Naive thymus-derived CD4-positive, alpha-beta T cell (primary cell): ENCODE data around the gene FGFR3. TPM values are rescaled to one million over a fixed set of nuclear protein-coding genes. Genes with fewer than 3 reads are reported as not detected.

ENCODE experiments used
- ATAC-seq: fragments of 150-1000 bp; cut with Tn5 transposase; 2 replicates; pipeline ENCODE4 v1.10.0; 2021; ENCODE audit warnings: mild to moderate bottlenecking, moderate library complexity
- CTCF ChIA-PET: fragments of 350-600 bp; sonication (Branson Sonifier 250); formaldehyde crosslinking; loops from one replicate; lab custom pipeline; 2021; ENCODE audit warnings: antibody characterized with exemption; lab: Charles Lee
- POLR2A ChIA-PET: fragments of 350-600 bp; sonication (Branson Sonifier 250); formaldehyde crosslinking; loops from one replicate; lab custom pipeline; 2021; ENCODE audit warnings: antibody characterized with exemption, inconsistent platforms; lab: Charles Lee
- DNase-seq, 9 donors: peaks; one replicate each; pipeline versions ENCODE4 v3.0.0 to v3.0.0-alpha.2; 2020 to 2022; ENCODE audit warnings: mixed read lengths in 1 of 9
- H3K27ac ChIP-seq: one replicate; pipeline ENCODE4 v1.7.0; 2013; ENCODE audit warnings: mild to moderate bottlenecking, low read depth, low read length, moderate library complexity
- H3K27me3 ChIP-seq, 2 donors: one replicate each; pipeline ENCODE4 v1.7.0; 2013; ENCODE audit warnings: low read length in 2 of 2, mild to moderate bottlenecking in 2 of 2, moderate library complexity in 2 of 2; ENCODE audit not compliant: control insufficient read depth in 2 of 2, insufficient read depth in 2 of 2
- H3K36me3 ChIP-seq, 3 experiments: 1 replicate in 2 of 3; 2 replicates in 1 of 3; pipeline ENCODE4 v1.7.0; 2013; ENCODE audit warnings: low read length in 3 of 3, mild to moderate bottlenecking in 3 of 3, moderate library complexity in 1 of 3; ENCODE audit not compliant: insufficient read depth in 3 of 3, control insufficient read depth in 2 of 3
- H3K4me1 ChIP-seq, 2 donors: one replicate each; pipeline ENCODE4 v1.7.0; 2013; ENCODE audit warnings: low read length in 2 of 2, mild to moderate bottlenecking in 2 of 2, moderate library complexity in 1 of 2; ENCODE audit not compliant: control insufficient read depth in 2 of 2, insufficient read depth in 2 of 2
- H3K4me3 ChIP-seq: 2 replicates; pipeline ENCODE4 v1.7.0; 2013; ENCODE audit warnings: mild to moderate bottlenecking, low read length
- H3K9me3 ChIP-seq, 3 experiments: 1 replicate in 2 of 3; 2 replicates in 1 of 3; pipeline ENCODE4 v1.7.0; 2013; ENCODE audit warnings: low read length in 3 of 3; ENCODE audit not compliant: control insufficient read depth in 2 of 3
- H3K27ac Mint-ChIP-seq, 9 donors: one replicate each; pipeline ENCODE4 v1.8.0; 2020 to 2022; ENCODE audit warnings: mixed read lengths in 9 of 9, mild to moderate bottlenecking in 8 of 9, moderate library complexity in 5 of 9, inconsistent platforms in 2 of 9
- H3K27me3 Mint-ChIP-seq, 5 donors: one replicate each; pipeline ENCODE4 v1.8.0; 2021 to 2022; ENCODE audit warnings: mixed read lengths in 5 of 5, mild to moderate bottlenecking in 1 of 5
- H3K36me3 Mint-ChIP-seq, 5 donors: one replicate each; pipeline ENCODE4 v1.8.0; 2020 to 2022; ENCODE audit warnings: mixed read lengths in 5 of 5, mild to moderate bottlenecking in 3 of 5, inconsistent platforms in 1 of 5
- H3K4me1 Mint-ChIP-seq, 7 donors: one replicate each; pipeline ENCODE4 v1.8.0; 2020 to 2022; ENCODE audit warnings: mixed read lengths in 7 of 7, mild to moderate bottlenecking in 3 of 7, inconsistent platforms in 1 of 7
- H3K4me3 Mint-ChIP-seq, 10 donors: one replicate each; pipeline ENCODE4 v1.8.0; 2020 to 2022; ENCODE audit warnings: mild to moderate bottlenecking in 10 of 10, mixed read lengths in 10 of 10, moderate library complexity in 6 of 10, inconsistent platforms in 2 of 10
- H3K9me3 Mint-ChIP-seq, 11 donors: one replicate each; pipeline ENCODE4 v1.8.0; 2020 to 2022; ENCODE audit warnings: mixed read lengths in 11 of 11, mild to moderate bottlenecking in 4 of 11, inconsistent platforms in 1 of 11, moderate library complexity in 1 of 11
- intact Hi-C, 2 donors: fragments of 100-400 bp; cut with micrococcal nuclease; formaldehyde crosslinking; loops; one replicate each; pipeline ENCODE4 v1.15.1; 2023
- polyA plus RNA-seq, 2 donors: library from polyadenylated mRNA; unstranded; fragments of 300-500 nt; fragmentation: Illumina TruSeq; gene quantifications; one replicate each; pipeline ENCODE4 v1.2.3, GENCODE V29; 2021
- total RNA-seq, 6 experiments: library from RNA in 5 of 6; stranded (reverse) in 5 of 6; gene quantifications; 1 replicate in 5 of 6; 2 replicates in 1 of 6; pipeline ENCODE4 v1.2.3 and lab custom pipeline; 2021 to 2026

The FGFR3 gene
- total and polyA plus RNA-seq, 7 experiments from 2014 or later = 1.0 TPM; not detected in 6

DNA sequence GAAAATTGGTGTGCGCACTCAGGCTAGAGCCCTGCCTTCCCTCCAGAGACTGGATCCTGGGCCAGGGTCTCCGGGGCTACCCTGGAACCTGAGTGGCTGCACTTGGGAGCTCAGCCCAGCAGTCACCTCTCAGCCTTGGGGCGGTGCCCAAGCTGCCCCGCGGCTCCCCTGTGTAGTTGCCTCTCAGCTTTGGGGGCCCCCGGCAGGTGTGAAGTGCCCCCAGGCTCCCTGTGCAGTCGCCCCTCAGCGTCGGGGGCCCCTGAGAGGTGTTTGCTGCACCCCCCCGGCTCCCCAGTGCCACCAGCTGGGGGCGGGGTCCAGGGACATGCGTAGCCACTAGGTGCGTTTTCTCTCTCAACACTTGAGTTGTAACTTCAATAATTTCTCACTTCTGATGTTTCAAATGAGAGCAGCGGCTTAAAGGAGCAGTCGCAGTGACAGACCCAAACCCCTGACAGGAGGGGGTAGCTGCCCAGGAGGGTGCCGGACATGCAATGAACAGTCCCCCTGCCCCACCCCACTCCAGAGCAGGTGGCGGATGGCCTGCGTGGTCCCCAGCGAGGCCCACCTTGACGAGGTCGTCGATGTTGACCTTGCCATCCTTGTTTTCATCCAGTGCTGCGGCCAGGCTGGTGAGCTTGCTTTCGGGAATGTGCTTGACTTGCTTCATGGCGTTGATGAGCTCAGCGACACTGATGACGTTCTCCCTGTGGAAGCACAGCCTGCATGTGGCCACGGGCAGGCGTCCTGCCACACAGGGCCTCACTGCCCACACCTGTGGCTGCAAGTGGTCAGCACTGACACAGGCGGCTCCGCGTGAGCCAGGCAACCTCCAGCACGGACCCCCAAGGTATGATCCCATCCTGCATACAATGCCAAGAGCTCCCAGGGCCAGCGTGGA lies 22.3 kb downstream of the FGFR3 start:
- intact Hi-C loops = no loop called here
- H3K36me3 ChIP-seq = peaks cover 0 to 76% (median 14%) of the 10 kb centered on the region in 3 experiments
- POLR2A ChIA-PET = no interaction called here

DNA sequence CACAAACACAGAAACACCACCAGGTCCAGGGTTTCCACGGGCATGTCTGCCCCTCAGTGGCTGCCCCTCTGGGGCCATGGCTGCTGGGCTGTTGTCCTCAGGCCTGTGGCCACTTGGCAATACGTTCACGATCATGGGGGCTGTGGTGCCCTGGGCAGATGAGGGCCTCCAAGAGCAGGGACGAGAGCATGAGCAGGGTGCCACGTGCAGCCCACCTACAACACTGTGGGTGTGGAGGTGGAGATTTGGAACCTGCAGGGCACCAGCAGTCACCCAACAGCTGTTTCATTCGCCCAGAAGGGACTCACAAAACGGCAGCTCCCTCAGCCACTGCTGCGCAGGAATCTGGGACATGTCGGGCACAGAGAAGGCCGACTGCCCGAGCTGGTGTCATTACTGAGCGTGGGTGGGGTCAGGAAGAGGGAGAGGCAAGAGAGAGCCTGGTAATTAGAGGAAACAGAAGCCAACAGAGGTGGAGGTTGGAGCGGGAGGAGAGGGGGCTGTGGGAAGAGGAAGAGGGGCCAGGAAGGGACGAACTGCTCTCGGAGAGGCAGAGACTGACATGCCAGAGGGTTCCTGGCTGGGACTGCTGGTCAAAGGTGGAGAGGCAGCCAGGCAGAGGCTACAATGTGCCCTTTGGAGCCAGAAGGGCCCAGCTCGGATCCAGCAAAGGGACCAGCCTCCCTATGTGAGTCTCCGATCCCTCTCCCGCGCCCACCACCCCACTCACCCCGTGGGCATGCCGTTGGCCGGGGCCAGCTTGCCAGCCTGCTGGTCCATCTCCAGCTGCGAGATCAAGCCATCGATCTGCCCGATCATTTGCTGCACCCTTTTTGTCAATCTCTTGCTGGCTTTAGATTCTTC lies 23.1 kb downstream of the FGFR3 start:
- Histone ChIP-seq H3K36me3 (peaks cover 0 to 81% (median 14%) of the 10 kb centered on the region in 3 experiments), H3K27me3 (no peaks in the 10 kb centered on the region), H3K27ac (no peak overlapping the region), H3K4me1 (no peaks in the 10 kb centered on the region), H3K9me3 (no peaks in the 10 kb centered on the region), H3K4me3 (no peak overlapping the region)
- CTCF ChIA-PET = interaction anchor here (0.6 kb wide), 1 partner anchor 972 kb away, joined by 4 read pairs; no protein-coding TSS in a partner anchor
- Mint-ChIP-seq H3K9me3 (peaks cover 0 to 2% (median 0%) of the 10 kb centered on the region in 11 donors), H3K4me1 (peaks cover 0 to 2% (median 0%) of the 10 kb centered on the region in 7 donors), H3K36me3 (peaks cover 6 to 54% (median 10%) of the 10 kb centered on the region in 5 donors), H3K4me3 (no peak overlapping the region), H3K27ac (no peak overlapping the region), H3K27me3 (no peaks in the 10 kb centered on the region)
- DNase-seq (no peak), ATAC-seq (no peak)
- POLR2A ChIA-PET = no interaction called here
- intact Hi-C loops = no loop called here

More for the DNA sequence above, 22.3 kb downstream of the FGFR3 start:
- no peak overlapping the region for H3K27ac Mint-ChIP-seq
- no peak for DNase-seq
- H3K4me1 ChIP-seq = no peaks in the 10 kb centered on the region
- H3K4me1 Mint-ChIP-seq = peaks cover 0 to 2% (median 0%) of the 10 kb centered on the region in 7 donors
- H3K9me3 Mint-ChIP-seq = peaks cover 0 to 2% (median 0%) of the 10 kb centered on the region in 11 donors
- CTCF ChIA-PET = interaction anchor here (0.6 to 1.3 kb wide), 2 partner anchors 85 to 971 kb away, joined by 3 to 4 read pairs; no protein-coding TSS in a partner anchor
- H3K36me3 Mint-ChIP-seq = peaks cover 6 to 52% (median 8%) of the 10 kb centered on the region in 5 donors
- H3K4me3 Mint-ChIP-seq = no peak overlapping the region
- ATAC-seq = no peak
- H3K9me3 ChIP-seq = no peaks in the 10 kb centered on the region
- H3K27me3 Mint-ChIP-seq = no peaks in the 10 kb centered on the region
- no peak overlapping the region for H3K4me3 ChIP-seq
- H3K27ac ChIP-seq = no peak overlapping the region
- H3K27me3 ChIP-seq = no peaks in the 10 kb centered on the region

DNA sequence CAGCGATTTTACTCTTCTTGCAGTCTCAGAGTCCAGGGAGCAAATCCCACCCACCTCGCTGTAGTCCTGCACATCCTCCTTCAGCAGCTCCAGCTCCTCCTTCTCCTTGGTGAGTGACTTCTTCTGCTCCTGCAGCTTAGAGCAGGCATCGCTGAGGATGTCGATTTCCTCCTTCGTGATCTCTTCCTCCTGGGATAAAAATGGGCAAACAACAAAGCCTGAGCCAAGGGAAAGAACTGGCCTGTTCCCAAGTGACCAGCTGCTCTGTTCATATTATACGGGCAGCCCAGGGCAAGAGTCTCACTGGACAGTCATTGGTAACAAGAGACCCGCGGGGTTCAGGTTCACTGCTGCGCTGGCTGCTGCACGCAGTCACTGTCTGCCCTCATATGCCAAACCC lies 26.2 kb downstream of the FGFR3 start:
- Mint-ChIP-seq H3K27me3 (no peaks in the 10 kb centered on the region), H3K36me3 (peaks cover 6 to 55% (median 12%) of the 10 kb centered on the region in 5 donors), H3K4me1 (peaks cover 0 to 3% (median 0%) of the 10 kb centered on the region in 7 donors), H3K27ac (no peak overlapping the region), H3K9me3 (peaks cover 0 to 2% (median 0%) of the 10 kb centered on the region in 11 donors), H3K4me3 (no peak overlapping the region)
- Histone ChIP-seq H3K27me3 (no peaks in the 10 kb centered on the region), H3K4me3 (no peak overlapping the region), H3K36me3 (peaks cover 0 to 94% (median 20%) of the 10 kb centered on the region in 3 experiments), H3K9me3 (no peaks in the 10 kb centered on the region), H3K4me1 (no peaks in the 10 kb centered on the region), H3K27ac (no peak overlapping the region)
- ChIA-PET CTCF (no interaction called here), POLR2A (no interaction called here)
- intact Hi-C loops = no loop called here
- ATAC-seq (no peak), DNase-seq (no peak)

DNA sequence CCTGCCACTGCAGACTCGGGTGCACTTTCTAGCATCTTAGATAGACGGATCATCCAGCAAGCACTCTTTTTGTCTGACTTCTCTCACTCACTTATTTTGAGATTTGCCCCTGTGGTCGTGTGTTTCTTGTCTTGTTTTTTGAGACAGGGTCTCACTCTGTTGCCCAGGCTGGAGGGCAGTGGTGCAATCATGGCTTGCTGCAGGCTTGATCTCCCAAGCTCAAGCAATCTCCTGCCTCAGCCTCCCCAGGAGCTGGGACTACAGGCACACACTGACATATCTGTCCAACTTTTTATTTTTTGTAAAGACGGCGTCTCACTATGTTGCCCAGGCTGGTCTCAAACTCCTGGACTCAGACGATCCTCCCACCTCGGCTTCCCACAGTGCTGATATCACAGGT lies 26.7 kb downstream of the FGFR3 start:
- no peak overlapping the region for H3K4me3 ChIP-seq
- peaks cover 0 to 3% (median 0%) of the 10 kb centered on the region in 7 donors for H3K4me1 Mint-ChIP-seq
- DNase-seq (no peak), ATAC-seq (no peak)
- no peaks in the 10 kb centered on the region for H3K27me3 Mint-ChIP-seq
- peaks cover 0 to 2% (median 0%) of the 10 kb centered on the region in 11 donors for H3K9me3 Mint-ChIP-seq
- H3K4me3 Mint-ChIP-seq = no peak overlapping the region
- H3K36me3 ChIP-seq = peaks cover 0 to 94% (median 20%) of the 10 kb centered on the region in 3 experiments
- no peaks in the 10 kb centered on the region for H3K9me3 ChIP-seq
- intact Hi-C loops = no loop called here
- no peak overlapping the region for H3K27ac ChIP-seq
- no peaks in the 10 kb centered on the region for H3K4me1 ChIP-seq
- peak overlapping the region in 1 of 9 donors; percentile 30 for H3K27ac Mint-ChIP-seq
- ChIA-PET CTCF (no interaction called here), POLR2A (interaction anchor here (0.8 kb wide), 1 partner anchor 13 kb away, joined by 3 read pairs; no protein-coding TSS in a partner anchor)
- no peaks in the 10 kb centered on the region for H3K27me3 ChIP-seq
- peaks cover 6 to 57% (median 14%) of the 10 kb centered on the region in 5 donors for H3K36me3 Mint-ChIP-seq

DNA sequence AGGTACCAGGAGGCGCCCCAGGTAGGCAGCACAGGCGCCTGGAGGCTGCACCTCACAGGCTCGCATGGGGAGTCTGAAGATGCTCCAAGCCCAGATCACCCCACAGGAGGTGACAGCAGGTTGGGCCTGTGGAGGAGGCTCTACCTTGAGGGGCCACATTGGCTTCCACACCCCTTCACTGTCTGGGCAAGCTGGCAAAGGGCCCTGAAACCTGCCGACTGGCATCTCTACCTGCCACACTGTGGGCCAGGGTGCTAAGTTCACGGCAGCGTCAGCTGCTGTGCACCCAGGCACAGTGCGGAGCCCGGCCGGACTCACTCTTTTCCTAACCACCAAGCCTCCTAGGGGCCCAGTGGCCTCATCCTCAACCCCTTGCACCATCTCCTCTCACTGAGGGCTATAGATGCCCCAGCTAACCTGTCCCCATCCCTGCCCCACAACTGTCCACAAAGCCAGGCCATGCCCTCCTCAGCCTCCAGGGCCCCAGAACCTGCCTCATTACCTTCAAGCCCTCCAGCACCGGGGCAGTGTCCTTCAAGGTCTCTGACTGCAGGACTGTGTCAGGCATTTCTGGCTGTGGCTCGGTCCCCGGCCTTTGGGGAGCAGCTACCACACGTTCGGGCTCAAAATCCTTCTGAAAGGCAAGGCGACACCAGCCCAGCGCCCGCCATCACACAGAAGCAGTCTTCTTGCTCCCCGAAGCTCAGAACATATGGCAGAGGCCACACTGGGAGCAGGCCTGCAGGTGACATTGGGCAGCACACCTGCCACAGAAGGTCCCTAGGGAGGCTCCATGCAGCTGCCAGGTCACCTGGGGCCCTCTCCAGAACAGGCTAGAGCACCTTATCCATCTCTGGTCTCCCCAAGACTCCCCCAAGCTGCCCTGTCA lies 28.8 kb downstream of the FGFR3 start:
- Histone ChIP-seq H3K36me3 (peaks cover 0 to 90% (median 6%) of the 10 kb centered on the region in 3 experiments), H3K9me3 (no peaks in the 10 kb centered on the region), H3K27ac (no peak overlapping the region), H3K4me1 (no peaks in the 10 kb centered on the region), H3K4me3 (no peak overlapping the region), H3K27me3 (no peaks in the 10 kb centered on the region)
- Mint-ChIP-seq H3K36me3 (peaks cover 6 to 57% (median 17%) of the 10 kb centered on the region in 5 donors), H3K27ac (peak overlapping the region in 1 of 9 donors; percentile 48), H3K9me3 (peaks cover 0 to 2% (median 0%) of the 10 kb centered on the region in 11 donors), H3K4me3 (no peak overlapping the region), H3K4me1 (peaks cover 0 to 3% (median 0%) of the 10 kb centered on the region in 7 donors), H3K27me3 (no peaks in the 10 kb centered on the region)
- ATAC-seq = no peak
- intact Hi-C loops = no loop called here
- ChIA-PET CTCF (no interaction called here), POLR2A (no interaction called here)
- DNase-seq = no peak
